GM21390 (cell line): ENCODE measurements around the gene PDSS2.
"Not testable (repeated sequence)": the region's sequence is repeated elsewhere in the genome, so short reads cannot be mapped to it uniquely, and the experiment has no call there.

ENCODE experiments used
- ATAC-seq: cut with Tn5 transposase; IDR thresholded peaks from one replicate; pipeline ENCODE4 v1.9.1; 2021; ENCODE audit not compliant: unreplicated experiment

The PDSS2 gene

DNA sequence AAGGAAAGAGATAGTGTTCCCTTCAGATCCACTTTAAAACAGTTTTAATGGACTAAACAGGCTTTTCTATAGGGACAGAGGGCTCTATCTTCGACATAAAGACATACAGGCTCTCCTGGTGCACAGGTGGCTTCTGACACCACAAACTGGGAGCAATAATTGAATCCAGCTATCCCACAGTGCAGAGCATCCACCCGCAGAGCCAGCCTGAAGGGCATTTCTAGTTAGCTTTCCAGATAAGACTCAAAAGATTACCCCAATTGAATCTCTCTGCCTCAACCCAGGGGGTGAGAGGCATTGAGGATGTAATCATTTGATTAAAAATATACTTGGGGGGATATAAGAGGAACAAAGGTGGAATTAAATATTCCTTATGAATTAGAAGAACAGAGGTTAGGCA lies 279.3 kb downstream of the PDSS2 start:
- no peak for ATAC-seq

DNA sequence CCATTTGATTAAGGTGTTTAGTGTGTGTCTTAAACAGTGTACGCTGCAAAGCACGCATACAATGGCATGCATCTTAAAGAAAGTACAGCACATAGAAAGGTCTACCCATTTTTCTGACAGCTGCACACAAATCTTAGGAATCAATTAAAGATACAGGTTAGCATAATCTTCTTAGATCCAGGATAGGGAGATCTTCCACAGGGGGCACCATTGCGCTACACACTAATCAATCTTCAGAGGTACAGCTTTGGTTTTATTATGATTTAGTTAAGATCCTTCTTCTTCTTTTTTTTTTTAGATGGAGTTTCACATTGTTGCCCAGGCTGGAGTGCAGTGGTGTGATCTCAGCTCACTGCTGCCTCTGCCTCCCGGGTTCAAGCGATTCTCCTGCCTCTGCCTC lies 280.4 kb downstream of the PDSS2 start:
- no peak for ATAC-seq

DNA sequence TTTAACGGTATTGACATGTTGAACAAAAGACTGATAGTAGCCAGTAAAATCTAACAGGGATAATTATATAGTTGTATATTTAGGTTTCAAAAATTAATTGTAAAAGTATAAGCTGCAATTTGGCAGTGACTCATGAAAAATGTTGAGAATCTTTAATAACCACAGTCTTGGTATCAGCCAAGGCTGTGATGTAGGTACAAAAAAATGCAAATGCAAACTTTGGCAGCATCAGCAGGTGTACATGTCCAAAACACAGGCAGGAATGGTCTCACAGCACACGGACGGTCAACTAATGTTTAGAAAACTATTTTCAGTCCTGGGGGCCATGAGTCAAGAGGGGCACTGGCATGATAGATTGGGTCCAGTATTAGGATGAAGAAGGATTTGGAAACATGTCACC lies 285.6 kb downstream of the PDSS2 start:
- no peak for ATAC-seq

DNA sequence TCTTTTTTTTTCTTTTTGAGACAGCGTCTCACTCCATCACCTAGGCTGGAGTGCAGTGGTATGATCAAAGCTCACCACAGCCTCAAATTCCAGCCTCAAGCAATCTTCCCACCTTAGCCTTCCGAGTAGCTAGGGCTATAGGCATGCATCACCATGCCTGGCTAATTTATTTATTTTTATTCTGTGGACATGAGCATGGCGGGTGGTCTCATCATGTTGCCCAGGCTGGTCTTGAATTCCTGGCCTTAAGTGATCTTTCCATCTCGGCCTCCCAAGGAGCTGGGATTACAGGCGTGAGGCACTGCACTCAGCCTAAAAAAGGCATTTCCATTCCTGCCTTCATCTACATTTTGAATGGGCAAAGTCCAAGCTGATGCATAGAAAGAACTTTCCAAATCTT lies 287.9 kb downstream of the PDSS2 start:
- ATAC-seq: no peak

DNA sequence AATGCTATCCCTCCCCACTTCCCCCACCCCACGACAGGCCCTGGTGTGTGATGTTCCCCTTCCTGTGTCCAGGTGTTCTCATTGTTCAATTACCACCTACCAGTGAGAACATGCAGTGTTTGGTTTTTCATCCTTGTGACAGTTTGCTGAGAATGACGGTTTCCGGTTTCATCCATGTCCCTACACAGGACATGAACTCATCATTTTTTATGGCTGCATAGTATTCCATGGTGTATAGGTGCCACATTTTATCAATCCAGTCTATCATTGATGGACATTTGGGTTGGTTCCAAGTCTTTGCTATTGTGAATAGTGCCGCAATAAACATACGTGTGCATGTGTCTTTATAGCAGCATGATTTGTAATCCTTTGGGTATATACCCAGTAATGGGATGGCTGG lies 295.1 kb downstream of the PDSS2 start:
- not testable (repeated sequence) for ATAC-seq

DNA sequence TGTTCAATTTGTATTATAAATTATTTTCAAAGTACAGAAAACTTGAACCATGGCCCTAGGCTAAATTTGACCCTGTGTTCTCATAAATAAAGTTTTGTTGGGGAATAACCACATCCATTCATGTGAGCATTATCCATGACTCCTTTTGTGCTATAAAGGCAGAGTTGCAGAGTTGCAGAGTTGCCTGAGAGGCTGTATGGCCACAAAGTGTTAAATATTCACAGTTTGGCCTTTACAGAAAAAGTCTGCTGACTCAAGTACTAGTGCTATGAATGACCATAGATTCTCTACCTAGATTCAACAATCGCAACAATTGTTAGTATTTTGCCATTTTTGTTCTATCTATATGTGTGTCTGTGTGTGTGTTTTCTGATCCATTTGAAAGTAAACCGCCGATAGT lies 297.8 kb downstream of the PDSS2 start:
- ATAC-seq: no peak

DNA sequence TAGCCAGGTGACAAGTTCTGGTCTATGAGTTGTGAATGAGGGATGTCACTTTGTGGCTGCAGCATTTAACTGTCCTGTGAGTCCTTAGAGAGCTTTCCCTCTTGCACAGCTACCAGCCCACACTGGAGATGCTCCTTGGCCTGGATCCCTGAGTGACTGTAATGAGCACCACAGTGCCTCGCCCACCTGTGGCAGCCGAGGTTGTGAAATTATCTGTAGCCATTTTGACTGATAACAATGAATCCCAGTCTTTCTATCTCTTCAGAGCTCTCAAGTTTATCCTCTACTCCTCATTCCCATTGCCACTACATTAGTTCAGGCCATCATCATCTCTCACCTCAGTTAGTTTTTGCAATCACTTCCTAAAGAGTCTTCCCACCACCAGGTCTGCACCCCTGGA lies 302.7 kb downstream of the PDSS2 start:
- no peak for ATAC-seq

DNA sequence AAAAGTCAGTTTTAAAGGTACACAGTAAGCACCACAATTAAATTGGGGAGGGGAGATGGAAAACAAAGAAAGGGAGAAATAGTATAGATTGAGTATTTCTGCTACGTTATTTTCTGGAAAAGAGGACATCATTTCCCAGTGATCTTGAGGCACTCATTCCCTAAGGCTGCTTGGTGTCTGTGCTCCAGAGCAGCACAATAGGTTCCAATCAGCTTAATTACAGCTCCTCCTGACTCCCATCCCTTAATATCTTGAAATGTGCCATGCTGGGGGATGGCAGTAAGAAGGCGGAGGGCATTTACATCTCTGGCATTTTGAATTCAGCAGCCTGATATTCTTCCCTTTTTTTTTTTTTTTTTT lies 304.6 kb downstream of the PDSS2 start:
- ATAC-seq: no peak

DNA sequence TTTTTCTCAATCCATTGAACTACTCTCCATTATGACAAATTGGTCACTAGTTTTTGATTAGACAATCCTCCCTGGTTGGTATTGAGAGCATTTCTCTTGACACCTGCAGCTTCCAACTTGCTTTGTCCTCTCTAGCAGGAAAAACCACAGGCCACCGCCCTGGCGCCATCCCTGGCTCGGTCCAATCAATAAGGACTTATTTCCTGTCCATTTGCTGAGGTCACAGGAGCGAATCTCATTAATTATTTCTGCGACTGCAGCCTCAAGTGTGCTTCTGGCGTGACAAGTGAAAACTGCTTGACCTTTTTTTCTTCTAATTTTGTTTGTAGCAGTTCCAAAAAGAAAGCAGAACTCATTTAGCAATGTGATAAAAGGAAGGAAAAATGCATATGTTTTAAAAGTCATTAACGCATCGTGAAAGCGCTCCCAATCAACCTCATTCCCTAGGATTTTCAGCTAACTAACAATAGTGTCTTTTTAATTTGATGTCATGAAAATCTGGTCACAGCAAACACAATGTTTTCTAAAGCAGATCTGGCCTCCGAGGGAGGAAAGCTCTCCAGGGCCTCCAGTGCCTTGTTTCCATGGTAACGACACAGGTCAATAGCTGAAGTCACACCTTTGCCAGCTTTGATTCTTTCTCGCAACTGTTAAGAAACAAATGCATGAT lies 305.1 kb downstream of the PDSS2 start:
- no peak for ATAC-seq

DNA sequence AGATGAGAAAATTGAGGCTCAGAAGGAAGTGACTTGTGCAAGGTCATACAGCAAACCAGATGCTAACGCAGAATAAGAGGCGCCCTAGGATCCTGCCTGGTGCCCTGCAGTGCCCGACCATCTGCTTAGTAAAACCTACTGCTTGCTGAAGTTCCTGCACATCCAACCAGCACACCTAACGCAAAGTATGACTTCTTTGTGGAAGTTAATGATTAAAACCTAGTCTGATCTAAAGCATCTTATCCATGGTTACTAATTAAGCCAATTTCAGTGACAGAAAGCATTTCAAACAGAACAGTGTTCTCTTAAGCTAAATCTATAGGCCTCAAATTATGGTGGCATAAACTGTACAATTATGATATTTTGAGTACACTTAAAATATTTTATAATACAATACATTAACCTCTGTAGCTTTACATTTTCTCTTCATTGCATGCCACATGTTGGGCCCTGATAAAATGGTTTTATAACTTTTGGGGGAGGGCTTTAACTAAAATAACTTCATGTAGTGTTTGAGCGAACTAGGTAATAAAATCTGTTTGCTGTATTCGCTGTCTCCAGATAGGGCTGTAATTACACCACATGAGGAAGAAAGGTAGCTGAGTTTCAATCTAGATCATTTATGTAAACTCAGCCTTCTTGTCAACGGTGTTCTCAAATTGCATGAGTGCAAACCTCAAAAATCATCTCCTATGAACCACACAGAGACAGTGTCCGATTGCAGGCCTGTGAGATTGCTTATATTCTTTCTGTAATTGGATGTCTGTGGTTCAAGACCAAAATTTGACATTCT lies 306.5 kb downstream of the PDSS2 start:
- ATAC-seq: no peak

DNA sequence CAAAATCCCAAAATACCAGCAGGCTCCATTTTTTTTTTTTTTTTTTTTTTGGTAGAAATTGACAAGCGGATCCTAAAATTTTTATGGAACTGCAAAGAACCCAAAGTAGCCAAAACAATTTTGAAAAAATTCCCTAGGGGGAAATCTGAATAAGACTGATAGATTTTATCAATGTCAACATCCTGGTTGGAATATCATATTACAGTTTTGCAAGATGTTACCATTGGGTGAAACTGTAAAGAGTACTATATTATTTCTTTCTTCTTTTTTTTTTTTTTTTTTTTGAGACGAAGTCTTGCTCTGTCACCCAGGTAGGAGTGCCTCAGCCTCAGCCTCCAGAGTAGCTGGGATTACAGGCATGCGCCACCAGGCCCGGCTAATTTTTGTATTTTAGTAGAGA lies 314.7 kb downstream of the PDSS2 start:
- ATAC-seq: no peak

DNA sequence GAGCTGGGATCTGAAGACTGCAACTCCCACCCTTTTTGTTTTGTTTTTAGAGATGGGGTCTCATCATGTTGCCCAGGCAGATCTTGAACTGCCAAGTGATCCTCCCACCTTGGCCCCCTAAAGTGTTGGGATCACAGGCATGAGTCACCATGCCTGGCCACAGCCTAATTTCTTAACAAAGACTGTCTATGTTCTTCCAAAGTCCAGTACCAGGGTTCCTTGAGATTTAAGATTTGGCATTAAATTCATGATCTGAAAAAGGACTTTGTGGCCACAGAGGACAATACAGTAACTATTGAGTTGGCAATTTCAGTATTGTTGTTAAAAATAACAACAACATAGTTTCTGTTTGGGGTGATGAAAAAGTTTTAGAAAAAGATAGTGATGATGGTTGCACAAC lies 315.4 kb downstream of the PDSS2 start:
- no peak for ATAC-seq

DNA sequence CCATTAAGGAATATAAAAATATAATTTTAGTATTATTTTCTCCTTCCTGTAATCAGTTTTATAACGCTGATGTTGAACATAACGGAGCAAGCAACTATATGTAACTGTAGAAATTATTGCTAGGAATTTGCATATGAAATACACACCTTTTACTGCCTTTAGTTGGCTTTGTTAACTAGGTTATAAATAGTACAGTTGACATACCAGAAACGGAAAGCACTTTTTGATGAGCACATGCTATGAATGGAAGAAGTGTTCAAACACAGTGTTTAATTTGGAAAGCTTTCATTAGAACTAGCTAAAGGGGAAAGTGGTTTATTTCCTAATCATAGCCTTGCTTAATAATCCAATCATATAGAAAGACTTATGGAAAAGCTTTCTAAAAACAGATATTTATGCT lies 318.8 kb downstream of the PDSS2 start:
- ATAC-seq: no peak

DNA sequence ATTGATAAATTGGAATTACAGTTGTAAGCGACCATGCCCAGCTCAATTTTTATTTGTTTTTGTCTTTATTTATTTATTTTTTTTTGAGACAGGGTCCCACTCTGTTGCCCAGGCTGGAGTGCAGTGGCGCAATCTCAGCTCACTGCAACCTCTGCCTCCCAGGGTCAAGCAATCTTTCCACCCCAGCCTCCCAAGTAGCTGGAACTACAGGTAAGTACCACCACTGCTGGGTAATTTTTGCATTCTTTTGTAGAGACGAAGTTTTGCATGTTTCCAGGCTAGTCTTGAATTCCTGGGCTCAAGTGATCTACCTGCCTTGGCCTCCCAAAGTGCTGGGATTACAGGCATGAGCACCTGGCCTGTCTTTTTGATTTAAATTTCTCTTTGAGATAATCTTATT lies 323.0 kb downstream of the PDSS2 start:
- not testable (repeated sequence) for ATAC-seq

DNA sequence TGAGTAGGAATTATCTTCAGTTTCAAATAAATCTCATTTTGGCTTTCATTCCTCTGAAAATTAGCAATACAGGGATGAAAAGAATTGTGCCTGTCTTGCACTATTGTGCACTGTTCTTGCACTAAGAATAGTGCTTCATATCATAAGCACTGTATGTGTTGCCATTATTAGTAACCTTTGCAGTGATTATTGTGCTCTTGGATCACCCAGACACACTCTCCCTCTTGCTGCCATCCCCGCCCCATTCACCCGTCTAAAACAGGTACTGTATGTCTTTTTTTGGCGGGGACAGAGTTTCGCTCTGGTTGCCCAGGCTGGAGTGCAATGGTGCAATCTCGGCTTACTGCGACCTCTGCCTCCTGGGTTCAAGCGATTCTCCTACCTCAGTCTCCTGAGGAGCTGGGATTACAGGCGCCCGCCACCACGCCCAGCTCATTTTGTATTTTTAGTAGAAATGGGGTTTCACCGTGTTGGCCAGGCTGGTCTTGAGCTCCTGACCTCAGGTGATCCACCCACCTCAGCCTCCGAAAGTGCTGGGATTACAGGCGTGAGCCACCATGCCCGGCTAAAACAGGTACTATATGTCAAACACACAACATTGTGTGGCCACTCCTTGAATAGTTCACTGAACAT lies 324.2 kb downstream of the PDSS2 start:
- ATAC-seq: not testable (repeated sequence)

DNA sequence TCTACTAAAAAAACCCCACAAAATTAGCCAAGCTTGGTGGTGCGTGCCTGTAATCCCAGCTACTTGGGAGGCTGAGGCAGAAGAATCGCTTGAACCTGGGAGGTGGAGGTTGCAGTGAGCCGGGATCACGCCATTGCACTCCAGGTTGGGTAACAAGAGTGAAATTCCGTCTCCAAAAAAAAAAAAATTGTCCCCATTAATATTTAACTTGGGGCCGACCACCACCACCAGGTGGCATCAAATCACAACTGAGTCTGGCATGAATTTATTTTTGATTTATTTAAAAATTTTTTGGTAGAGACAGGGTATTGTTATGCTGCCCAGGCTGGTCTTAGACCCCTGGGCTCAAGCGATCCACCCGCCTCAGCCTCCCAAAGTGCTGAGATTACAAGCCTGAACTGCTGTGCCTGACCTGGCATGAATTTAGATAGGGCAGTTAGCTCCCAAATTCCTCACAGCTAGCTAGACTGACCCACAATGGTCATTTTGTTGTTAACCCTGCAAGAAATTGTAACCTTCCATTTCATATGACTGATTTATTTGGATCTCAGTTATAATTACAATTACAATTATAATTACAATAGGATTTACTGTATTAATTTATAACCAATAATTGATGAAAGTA lies 326.9 kb downstream of the PDSS2 start:
- ATAC-seq: no peak

DNA sequence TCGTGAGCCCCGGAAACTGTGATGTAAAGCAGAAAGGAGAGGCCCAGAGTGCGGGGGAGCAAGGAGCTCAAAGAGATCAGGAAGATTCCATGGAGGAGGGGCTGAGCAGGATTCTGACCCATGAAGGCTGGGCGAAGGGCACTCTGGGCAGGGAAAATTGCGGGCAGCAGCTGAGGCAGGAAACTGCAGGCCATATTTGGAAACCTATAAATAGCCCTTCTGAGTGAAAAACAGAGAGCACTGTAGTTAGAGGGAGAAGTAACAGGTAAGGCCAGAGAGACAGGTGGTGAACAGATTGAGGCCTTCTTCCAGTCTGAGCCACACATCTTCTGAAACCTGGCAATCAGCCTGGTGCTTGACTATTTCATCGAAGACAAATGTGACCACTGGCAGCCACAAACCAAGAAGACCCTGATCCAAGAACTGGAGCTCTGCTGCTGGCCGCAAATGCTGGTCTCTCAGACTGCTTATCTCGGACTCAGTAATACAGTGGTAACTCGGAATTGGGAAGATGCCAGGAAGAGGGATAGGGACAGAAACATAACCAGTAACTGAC lies 329.9 kb downstream of the PDSS2 start:
- no peak for ATAC-seq

DNA sequence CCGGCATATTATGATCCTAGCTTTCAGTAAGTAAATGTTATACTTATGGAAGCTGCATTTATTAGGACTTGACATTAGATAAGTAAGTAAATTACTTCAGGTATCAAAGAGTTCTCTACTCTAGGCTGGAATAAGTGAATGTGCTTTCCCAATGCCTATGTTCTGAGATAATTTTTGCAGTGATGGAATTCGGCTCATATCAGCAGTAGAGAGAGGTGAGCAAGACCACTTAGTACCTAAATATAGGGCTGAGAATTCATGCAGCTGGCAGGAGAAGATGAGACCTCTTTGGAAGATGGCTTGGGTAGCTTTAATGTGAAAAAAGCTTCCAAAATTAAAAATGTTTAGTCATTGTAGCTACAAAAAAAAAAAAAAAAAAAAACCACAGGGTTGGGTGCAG lies 330.8 kb downstream of the PDSS2 start:
- ATAC-seq: no peak

DNA sequence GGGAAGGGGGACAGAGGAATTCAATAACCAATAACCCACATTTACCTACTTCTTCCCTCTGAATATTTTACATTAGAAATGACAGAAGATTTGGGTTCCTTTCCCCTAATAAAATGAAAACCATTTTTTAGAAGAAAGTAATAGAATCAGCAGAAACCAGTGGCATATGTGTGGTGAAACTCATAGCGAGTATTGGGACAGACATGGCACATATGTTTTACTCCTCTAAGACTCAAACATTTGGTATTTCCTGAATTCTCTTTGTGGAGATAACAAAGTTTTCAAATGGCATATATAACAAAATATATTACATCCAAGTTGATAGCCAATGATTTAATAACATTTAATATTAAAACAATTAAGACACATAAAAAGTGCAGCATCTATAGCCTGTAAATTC lies 331.2 kb downstream of the PDSS2 start:
- no peak for ATAC-seq

DNA sequence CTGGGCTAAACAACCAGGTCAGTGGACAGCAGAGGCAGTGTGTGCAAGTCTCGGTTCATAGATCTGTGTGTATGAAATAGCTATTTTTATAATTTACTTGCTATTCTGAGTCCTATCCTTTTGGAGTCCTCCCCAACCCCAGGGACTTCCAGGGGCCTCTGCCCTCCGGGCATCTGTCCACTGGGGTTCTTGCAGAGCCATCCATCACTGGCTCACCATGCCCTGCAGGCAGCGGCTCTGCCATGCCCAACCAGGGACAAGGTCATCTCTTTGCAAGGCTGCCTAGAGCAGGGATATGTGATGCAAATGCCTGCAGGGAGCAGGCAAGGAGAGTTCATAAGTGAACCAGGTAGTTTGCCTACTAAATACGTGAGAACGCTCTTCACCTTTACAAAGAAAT lies 333.6 kb downstream of the PDSS2 start:
- no peak for ATAC-seq

DNA sequence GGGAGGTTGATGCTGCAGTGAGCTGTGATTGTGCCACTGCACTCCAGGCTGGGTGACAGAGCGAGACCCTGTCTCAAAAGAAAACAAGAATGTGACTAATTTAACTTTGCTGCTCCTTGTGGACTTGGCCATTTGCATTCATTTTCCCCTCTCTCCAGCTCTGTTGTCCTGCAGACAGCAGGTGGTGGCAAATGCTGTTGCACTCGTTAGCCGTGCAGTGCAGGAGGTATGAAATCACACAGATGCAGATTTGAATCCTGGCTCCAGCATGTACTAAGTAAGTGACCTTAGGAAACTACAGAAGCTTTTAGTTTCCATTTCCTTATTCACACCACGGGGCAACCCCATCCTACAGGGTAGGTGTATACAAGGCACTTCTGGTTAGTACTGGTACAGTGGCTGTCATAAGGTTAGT lies 334.4 kb downstream of the PDSS2 start:
- ATAC-seq: peak; percentile 85

DNA sequence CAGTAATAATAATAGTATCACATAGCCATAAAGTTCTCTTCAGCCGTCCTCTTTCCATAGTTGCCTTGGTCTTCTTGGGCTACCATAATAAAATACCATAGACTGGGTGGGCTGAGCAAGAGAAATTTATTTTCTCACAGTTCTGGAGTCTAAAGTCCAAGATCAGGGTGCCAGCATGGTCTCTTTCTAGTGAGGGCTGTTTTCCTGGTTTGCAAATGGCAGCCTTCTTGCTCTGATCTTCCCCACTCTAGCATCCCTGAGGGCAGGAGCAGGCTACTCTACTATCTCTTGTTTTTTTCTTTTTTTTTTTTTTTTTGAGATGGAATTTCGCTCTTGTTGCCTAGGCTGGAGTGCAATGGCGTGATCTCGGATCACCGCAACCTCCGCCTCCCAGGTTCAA lies 335.9 kb downstream of the PDSS2 start:
- no peak for ATAC-seq
